IMR-90 (cell line): Measurements from ENCODE around the gene PRR19.

Experiments
- CTCF ChIP-seq: conservative IDR thresholded peaks from 2 replicates; pipeline ENCODE4 v1.5.1; 2012; ENCODE audit warnings: mild to moderate bottlenecking, low read depth, low read length, improper control_type of control experiment
- RAD21 ChIP-seq: IDR thresholded peaks from 2 replicates; pipeline ENCODE4 v1.6.1; 2012; ENCODE audit warnings: low read length, improper control_type of control experiment

GRCh38 chr19:42335971-42336370, 34.0 kb downstream of the PRR19 start:
- TF ChIP-seq CTCF (no peak), RAD21 (no peak)
